GM19372 (cell line): ENCODE data around the gene NAT9.

ENCODE experiments used
- ATAC-seq: cut with Tn5 transposase; IDR thresholded peaks from one replicate; pipeline ENCODE4 v1.9.1; 2021; ENCODE audit warnings: mild to moderate bottlenecking, low read depth, moderate library complexity; ENCODE audit not compliant: unreplicated experiment

The NAT9 gene

DNA sequence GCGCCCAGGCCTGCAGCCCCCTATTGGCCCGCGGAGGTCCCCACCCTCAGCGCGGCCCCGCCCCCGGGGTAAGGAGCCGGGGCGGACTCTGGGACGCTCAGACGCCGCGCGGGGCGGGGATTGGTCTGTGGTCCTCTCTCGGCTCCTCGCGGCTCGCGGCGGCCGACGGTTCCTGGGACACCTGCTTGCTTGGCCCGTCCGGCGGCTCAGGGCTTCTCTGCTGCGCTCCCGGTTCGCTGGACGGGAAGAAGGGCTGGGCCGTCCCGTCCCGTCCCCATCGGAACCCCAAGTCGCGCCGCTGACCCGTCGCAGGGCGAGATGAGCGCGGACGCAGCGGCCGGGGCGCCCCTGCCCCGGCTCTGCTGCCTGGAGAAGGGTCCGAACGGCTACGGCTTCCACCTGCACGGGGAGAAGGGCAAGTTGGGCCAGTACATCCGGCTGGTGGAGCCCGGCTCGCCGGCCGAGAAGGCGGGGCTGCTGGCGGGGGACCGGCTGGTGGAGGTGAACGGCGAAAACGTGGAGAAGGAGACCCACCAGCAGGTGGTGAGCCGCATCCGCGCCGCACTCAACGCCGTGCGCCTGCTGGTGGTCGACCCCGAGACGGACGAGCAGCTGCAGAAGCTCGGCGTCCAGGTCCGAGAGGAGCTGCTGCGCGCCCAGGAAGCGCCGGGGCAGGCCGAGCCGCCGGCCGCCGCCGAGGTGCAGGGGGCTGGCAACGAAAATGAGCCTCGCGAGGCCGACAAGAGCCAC, 27.4 kb downstream of the NAT9 start, which contains the start of gene NHERF1:
Gene NHERF1, plus strand, starts transcription at position 100 of the 750 bp plus-strand sequence. Its CDS starts 219 bp downstream, at position 319.
- peak; percentile 87 for ATAC-seq

DNA sequence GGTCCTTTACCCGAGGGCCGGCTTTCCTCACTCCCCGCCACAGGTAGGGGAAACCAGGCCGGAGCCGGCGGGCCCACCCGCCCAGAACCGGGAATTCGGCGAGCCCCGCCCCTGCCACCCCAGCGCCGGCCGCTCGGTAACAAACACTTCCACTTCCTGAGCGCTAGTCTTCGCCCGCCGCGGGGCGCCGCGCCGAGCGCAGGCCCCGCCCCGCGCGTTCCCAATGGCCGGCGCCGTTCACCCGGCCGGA, 27.9 kb downstream of the NAT9 start:
- no peak for ATAC-seq

DNA sequence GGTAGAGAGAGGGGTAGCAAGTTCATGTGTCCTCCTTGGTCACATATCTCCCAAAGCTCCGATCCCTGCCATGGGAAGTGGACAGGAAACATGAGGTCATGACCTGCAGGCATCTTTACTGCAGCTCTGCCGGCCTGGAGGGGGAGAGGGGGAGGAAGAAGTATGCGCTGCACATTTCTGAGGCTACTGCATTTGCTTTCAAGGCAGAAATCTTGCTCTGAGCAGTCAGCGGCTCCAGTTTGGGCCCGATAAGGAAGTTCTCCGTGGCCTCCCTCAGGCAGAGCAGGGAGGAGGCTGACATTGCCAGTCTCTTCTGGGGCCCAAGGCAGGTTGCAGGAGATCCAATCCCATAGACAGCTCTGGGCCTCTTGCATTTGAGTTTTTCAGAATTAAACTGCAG, 29.2 kb downstream of the NAT9 start:
- ATAC-seq = no peak

DNA sequence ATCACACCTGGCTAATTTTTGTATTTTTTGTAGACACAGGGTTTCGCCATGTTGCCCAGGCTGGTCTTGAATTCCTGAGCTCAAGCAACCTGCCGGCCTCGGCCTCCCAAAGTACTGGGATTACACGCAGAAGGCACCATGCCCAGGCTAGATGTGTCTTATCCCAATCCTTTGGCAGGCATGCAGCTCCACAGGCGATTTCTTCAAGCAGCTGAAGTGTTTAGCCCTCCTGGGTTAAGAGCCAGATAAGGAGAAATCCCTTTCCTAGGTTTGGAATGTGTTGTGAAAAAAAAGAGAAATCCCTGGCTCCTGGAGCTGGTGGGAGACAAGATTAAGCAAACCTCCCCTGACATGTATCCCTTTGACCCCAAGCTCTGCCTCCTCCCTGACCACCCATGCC, 29.8 kb downstream of the NAT9 start:
- ATAC-seq = no peak

DNA sequence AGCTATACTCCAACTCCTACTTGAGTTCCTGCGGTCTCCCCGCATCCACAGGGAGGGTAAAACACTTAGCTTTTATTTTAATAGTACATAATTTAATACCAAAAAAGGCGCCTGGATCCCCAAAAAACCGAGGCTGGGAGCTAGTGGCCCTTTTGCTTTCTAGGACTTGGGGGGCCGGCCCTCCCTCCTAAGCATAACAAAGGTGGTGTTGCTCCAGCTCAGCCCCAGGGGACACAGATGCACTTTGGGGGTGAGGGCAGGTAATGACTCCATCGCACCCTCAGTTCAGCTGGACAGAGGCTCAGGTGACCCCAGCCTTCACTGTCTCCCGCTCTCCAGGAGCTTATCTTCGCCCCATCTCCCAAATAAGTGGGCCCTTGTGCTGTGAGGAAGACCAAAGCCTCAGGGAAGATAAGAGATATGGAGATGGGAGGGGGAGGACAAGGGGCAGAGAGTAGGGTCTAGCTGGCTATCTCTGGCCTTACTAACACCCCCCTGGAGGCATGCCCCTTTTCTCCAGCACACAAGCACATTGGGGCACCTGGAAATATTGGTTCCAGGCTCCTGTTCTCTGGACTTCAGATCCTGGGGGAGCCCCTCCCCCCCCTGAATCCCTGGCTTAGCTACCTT, 30.5 kb downstream of the NAT9 start:
- ATAC-seq = no peak

DNA sequence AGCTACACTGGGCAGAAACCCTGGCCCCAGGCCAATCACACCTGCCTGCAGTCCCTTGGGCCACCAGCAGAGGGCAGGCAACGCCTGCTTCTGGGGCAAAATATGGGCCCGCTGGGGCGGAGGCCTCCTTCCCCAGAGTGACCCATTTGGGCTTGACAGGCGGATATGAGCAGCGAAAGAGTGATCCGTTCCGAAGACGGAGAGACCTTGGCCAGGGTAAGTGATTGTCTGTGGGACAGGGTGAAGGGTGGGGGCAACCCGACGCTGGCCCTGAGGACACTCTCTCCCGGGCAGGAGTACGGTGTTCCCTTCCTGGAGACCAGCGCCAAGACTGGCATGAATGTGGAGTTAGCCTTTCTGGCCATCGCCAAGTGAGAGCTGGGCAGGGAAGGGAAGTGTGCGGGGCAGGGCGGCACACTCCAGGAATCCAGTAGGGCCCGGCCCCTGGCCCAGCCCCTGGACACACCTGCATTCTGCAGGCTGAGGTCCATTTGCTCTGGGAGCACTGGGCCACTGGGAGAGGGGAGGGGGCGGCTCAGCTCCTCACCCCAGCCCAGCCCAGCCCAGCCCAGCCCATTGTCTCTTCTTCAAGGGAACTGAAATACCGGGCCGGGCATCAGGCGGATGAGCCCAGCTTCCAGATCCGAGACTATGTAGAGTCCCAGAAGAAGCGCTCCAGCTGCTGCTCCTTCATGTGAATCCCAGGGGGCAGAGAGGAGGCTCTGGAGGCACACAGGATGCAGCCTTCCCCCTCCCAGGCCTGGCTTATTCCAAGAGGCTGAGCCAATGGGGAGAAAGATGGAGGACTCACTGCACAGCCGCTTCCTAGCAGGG, 31.2 kb downstream of the NAT9 start:
- no peak for ATAC-seq

DNA sequence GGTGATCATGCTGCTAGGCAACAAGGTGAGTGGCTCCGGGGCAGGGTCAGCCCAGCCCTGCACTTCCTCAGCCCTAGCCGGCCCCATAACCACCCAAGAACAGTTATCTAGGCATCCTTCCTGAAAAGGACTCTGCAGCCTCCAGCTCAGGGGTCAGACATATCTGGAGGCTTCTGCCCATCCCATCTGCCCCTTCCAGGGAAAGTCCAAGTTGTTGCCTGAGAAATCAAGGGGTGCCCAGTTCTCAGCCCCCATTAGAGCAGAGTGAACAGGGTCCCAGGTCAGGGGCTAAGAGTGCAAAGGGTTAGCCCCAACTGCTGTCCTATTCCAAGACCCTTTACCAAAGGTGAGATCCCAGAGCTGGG, 31.8 kb downstream of the NAT9 start:
- no peak for ATAC-seq

DNA sequence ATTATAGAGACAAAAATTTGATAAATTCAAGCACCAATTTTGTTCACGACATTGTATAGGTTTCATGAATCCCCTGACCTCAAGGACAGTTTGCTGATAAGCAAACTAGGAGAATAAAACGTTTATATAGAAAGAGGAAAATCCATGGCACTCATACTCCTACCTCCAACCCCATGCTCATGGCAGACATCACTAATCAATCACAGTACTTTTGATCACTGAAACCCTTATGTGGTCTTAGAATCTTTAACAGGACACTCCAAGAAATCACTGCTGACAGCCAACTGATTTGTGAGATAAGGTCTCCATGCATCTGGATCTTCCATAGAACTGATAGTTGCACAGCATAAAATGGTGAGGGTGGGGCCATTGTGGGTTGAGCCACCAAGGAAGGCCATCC, 32.4 kb downstream of the NAT9 start:
- ATAC-seq = no peak

DNA sequence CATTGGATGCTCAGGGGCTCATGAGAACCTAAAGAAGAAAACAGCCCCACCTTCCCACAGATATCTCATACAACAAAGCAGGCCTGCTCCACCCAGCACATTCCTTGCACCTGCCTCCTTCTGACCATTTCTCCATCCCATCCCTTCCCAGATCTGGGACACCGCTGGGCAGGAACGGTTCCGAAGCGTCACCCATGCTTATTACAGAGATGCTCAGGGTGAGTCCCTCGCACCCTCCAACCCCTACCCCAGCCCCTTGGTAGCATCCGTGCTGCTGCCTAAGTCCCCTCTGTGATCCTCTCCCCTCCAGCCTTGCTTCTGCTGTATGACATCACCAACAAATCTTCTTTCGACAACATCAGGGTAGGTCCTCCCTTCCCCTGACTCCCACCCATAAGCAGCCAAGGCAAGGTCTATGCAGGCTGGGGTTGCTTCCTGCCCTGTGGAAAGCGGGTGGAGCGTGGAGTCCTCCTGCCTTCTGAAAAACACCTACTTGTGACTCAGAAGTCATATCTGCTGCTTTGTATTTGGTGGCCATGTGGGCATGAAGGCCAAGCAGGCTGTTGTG, 33.1 kb downstream of the NAT9 start:
- no peak for ATAC-seq

DNA sequence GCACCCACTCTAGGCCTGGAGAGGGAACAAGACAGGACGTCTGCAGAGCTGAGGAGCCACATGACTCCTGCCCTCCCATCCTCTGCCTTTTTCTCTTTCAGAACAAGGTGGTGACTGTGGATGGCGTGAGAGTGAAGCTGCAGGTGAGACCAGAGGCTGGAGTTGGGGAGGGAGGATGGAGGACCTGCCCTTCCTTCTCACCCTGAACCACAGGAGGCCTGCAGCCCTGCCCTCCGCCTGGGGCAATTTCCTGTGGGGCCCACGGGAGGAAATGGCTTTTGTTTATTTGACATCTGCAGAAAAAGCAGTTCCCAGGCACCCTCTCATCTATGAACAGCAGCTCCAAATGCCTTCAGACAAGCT, 34.0 kb downstream of the NAT9 start:
- no peak for ATAC-seq

DNA sequence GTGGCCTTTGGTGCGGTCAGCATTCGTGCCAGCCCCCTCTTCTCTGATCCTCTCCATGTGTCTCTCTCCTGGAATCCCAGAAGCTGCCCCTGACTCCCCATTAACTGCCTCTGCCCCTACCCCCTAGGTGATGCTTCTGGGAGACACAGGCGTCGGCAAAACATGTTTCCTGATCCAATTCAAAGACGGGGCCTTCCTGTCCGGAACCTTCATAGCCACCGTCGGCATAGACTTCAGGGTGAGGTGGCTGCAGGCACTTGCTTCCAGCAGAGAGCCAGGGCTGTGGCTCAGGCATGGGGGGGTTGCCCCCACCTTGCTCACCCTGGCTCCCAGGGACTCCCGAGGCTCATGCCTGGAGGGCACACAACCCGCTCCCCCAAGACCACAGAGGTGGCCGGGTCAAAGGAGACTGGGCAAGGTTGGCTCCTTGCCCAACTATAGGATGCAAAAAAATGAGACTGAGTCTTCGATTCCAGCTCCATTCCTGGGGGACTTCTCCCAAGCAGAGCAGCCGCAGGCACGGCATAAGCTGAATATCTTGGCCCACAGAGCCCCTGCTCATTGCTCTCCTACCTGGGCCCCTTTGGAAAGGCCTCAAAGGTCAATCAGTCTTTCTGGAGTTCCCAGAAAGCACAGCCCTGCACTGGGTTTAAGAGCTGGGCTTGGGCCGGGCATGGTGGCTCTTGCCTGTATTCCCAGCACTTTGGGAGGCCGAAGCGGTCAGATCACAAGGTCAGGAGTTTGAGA, 35.3 kb downstream of the NAT9 start:
- ATAC-seq = no peak

DNA sequence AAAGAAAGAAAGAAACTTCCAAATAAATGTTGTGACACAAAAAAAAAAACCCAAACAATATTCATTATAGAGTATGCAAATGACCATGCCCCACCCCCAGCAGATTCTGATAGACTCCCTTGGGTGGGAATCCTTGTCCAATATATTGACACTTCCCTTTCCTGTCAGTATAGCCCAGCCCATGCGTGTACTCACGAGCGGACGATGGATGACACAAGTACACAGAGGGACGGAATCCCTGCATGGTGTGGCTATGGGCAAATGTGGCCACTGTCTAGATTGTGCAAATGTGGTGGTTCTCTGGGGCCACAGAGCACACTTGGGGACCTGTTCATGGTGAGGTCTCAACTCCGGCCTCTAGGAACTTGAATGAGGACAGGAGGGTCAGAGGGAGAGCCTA, 36.0 kb downstream of the NAT9 start:
- ATAC-seq = no peak

DNA sequence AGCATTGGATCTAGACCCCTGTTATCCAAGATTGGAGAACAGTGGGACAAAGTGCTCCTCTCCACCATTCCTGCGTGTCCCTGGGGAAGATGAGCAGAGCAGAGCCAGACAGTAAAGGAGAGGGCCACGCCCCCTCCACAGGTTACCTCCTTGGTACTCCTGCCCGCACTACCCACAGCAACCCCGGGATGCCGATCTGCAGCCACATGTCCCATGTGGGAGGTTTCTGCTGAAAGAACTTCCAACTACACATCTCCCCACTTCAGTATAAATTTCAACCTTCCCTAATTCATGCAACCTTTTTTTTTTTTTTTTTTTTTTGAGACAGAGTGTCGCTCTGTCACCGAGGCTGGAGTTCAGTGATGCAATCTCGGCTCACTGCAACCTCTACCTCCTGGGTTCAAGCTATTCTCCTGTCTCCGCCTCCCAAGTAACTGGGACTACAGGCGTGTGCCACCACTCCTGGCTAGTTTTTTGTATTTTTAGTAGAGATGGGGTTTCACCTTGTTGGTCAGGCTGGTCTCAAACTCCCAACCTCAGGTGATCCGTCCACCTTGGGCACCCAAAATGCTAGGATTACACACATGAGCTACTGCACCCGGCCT, 36.8 kb downstream of the NAT9 start:
- no peak for ATAC-seq

DNA sequence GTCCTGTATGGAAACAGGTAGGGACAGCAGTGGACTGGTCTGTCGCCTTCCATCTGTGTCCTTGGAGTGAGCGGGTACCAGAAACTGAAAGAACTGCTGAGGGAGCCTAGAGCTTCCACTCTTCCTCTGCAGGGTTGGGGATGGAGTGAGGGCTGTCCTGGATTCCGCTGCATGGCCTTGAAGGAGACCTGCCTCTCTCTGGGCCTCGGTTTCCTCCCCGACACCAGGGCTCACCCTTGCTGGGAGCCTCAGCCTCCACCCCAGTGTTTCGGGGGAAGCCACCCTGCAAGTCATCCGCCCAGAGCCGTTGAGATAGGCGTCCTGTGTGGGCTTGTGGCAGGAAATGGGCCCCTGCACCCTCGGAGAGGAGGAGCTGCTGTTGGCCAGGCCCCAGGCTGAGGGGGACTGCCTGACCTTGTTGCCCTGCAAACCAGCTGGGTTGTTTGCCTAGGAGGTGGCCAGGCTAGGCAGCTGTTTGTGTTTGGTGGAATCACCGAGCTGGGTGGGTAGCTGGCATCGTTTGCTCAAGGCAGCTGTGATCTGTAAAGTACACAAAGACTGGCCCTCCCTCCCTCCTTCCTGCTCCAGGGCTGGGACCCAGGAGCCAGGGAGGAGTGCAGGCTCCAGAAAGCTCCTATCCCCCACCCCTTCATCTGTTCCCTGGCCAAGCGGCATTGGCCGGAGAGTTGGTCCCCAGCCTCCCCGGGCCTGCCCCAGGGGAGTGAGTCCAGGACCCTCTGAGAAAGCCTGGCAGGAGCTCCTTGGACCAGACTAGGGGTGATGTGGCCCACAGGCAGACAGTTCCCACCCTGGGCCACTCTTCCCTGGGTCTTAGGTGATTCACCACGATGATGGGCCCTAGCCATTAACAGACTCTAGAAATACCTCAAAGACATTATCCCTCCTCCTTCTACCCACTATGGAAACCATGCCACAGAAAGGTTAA, 37.8 kb downstream of the NAT9 start:
- ATAC-seq = peak; percentile 50

DNA sequence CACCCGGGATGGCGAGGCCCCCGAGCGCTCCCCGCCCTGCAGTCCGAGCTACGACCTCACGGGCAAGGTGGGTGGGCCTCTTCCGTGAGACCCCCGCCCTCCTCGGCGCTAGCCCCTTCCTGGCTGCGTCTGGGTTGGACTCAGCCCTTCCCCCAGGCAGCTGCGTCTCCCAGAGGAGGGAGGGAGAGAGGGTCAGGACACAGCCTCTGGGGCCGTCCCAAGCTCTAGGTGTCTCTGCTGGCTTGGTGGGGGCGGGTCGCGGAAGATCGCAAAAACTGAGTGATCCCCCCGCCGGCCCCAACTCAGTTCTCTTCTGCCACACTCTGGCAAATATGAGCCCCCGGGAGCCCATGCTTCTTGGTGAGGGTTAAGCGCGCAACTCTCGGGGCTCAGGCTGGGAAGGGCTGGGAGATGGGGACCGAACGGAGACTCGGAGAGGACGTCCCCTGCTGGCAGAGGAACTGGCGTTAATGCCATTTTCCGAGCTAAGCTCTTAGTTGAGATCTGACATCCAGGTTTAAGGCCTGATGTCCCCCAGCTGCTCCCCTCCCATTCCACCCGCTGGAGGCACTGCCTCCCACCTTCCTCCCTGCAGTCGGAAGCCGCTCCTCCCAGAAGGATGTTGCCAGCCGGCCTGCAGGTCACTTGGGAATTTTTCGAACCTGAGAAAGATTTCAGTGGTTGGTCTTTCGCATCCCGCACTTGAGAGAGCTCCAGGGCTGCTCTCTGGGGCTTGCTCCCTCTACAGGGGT, 38.7 kb downstream of the NAT9 start:
- no peak for ATAC-seq

DNA sequence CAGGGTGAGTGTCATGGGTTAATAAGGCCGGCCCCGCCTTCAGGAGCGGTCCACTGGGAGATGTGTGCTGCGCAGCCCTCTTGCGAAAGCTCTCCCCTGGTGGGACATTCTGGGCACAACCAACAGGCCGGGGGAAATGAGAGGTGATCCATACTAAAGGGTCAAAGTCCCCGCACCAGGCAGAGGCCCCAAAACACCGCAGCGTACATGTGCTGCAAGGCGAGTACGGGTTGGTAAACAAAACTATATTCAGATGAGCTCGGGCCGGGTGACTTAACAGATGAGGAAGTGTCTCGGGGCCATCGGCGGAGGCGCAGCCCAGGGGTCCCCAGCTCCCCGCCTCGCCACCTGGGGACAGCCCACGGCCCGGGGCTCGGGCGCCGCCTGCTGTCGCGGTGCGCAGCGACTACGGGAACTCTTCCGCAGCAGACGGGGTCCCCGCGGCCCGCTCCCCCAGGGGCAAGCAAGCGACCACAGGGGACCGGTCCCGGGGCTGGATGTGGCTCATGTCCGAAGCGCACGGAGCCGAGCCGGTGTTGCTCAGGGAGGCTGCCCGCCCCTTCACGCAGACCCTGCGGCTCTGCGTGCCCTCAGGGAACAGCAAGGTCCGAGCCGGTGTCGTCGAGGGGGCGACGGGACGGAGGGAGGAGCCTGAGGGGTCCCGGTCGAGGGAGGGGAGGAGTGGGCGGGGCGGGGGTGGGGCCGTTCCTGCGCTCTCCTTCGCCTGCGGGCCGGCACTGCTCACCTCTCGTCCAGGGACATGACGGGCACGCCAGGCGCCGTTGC, 39.4 kb downstream of the NAT9 start, which contains the start of gene RAB37:
Gene RAB37, plus strand, starts transcription at position 744 of the 786 bp plus-strand sequence. Its CDS starts 17 bp downstream, at position 761.
- no peak for ATAC-seq

DNA sequence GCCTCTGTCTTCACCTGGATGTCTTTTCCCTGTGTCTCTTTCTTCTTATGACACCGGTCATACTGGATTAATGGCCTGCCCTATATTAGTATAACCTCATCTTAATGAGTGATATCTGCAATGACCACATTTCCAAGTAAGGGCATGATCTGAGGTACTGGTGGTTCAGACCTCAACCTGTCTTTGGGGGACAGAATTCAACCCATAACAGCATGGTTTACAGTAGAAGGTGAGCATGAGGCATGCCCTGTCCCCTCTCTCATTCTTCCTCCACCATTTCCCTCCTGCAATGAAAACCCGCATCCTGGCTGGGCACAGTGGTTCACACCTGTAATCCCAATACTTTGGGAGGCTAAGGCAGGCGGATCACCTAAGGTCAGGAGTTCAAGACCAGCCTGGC, 41.9 kb downstream of the NAT9 start:
- no peak for ATAC-seq
